Measurements from ENCODE around the gene NTNG2.

NTNG2 gene

DNA sequence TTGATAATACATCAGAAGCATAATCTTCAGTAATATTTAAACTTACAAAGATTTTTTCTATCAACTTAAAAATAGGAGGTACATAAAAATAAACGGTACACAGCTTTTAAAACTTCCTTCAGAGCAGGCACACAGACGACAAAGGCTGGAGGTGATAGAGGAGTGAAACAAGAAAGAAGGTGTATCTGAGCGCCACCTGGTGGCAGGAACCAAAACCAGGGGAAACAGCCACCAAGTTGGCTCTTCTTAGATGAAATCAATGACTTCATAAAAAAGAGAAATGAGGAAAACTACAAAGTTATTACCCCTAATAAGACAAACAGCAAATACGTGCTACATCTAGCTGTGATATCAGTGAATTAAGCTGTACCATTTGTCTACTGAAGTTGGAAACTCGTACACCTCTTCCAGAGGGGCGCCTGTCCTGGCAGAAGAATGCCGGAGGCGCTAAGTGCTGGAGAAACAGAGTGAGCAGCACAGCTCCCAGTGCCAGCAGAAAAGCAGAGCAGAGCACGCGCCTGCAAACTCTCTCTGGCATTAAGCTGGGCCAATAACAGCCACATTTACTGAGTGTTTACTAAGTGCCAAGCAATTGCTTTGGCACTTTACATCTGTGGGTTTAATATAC is 107.0 kb downstream of the NTNG2 start:
- DNase-seq, result peak; percentile 74

DNA sequence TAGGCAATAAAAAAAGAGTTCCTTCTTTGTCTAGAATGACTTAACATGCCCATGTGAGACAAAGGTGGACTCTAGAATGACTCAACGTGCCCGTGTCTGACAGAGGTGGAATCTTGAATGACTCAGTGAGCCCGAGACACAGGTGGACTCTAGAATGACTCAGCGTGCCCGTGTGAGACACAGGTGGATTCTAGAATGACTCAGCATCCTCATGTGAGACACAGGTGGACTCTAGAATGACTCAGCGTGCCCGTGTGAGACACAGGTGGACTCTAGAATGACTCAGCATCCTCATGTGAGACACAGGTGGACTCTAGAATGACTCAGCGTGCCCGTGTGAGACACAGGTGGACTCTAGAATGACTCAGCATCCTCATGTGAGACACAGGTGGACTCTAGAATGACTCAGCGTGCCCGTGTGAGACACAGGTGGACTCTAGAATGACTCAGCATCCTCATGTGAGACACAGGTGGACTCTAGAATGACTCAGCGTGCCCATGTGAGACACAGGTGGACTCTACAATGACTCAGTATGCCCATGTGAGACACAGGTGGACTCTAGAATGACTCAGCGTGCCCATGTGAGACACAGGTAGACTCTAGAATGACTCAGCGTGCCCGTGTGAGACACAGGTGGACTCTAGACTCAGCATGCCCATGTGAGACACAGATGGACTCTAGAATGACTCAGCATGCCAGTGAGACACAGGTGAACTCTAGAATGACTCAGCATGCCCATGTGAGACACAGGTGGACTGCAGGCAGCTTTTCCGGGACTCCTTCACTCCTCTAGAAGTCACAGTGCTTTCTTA is 108.1 kb downstream of the NTNG2 start:
- DNase-seq, result peak; percentile 29

DNA sequence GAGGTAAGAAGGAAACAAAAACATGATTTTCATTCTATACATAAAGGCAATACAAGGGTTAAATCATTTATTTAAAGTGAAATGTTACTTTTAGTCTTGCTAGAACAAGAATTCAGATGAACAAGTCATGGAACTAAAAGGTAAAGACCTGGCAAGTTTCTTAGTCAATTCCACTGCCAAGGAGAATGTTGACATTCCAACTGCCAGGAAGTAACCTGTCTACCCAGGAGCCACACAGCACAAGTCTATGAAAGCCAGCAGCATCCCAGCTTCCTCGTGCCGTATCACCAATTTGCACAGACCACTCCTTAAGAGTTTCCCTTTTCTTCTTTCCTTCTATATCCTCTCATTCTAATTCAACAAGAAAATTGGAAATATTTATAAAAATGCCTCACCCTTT is 113.0 kb downstream of the NTNG2 start:
- DNase-seq, result no peak

DNA sequence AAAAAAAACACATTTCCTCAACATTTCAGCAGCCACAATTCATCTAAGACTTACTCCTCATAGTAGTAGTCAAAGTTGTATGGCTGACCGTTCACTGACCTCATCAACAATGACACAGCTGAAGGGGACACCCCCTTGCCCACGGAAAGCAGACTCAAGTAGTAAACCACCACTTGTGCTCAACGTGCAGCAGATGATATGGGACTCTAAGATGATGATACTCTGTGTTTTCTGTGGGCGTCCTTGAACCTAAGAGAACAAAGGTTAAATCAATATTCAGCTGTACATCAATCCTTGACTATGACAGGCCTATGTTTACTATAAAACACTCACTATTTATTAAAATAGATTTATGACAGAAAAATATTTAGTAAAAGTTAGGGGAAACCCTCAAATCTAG is 121.3 kb downstream of the NTNG2 start:
- no peak for DNase-seq

DNA sequence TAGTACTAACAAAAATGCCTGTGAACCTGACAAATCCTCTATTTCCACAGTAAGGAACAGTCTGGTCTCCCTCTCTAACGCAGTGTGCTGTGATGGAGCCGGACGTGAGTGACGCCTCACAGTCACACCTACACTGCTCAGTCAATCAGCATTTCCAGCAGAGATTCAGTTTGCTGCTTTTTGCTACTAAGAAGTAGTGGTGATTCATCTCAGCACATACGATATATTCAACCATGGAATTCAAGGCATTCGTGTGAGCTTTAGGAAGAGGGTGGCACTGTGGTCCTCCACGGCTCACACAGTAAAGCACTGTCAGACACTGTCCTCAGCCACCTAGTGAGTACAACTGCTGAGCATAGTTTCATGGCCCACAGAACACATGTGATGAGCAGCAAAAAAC is 122.0 kb downstream of the NTNG2 start:
- DNase-seq, result no peak

DNA sequence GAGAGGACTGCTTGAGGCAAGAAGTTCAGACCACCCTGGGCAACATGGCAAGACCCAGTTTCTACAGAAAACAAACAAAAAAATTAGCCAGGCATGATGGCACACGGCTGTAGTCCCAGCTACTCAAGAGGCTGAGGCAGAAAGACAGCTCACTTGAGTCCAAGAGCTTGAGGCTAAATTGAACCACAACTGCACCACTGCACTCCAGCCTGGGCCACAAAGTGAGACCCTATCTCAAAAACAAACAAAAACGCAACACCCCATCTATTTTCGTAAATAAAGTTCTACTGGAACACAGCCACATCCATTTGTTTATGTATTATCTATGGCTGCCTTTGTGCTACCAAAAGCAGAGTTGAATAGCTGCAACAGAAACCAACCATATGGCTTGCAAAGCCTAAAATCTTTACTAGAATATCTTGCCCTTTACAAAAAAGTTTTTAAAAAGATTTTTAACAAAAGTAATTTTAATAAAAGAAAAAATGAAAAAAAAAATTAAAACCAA is 125.5 kb downstream of the NTNG2 start:
- no peak for DNase-seq

DNA sequence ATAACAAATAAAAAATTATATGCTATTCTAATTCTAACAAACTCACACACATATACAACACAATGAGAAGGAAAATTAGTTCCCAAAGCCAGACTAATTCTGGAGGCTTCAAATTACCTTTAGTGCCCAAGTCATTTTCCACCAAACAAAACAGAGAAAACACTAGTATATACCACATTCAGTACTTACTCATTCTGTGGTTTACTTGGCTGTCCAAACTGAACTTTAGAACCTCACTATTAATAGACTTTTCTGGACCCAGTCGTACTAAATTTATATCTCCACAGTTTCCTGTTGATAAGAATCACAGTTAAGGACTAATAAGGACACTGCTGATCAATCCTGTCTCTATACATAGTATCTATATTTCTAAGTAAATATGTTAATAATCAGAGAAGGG is 126.5 kb downstream of the NTNG2 start:
- DNase-seq, result no peak

DNA sequence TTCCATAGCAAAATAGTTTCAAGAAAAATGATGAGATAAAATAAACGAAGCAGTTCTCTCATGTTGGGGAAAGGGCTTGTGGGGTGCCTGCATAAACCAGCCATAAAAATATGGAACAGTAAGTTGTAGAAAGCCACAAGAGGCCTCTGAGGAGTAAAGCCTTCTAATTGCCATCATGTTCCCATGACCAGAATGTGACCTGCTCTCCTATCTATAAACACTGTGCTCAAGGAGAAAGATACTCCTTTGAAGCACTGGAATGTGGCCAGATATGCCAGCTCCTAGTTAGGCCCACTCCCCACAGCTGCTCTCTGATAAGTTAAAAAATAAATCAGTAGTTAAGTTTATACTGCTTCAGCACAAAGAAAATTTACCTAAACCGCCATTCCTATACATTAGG is 127.1 kb downstream of the NTNG2 start:
- DNase-seq, result no peak

DNA sequence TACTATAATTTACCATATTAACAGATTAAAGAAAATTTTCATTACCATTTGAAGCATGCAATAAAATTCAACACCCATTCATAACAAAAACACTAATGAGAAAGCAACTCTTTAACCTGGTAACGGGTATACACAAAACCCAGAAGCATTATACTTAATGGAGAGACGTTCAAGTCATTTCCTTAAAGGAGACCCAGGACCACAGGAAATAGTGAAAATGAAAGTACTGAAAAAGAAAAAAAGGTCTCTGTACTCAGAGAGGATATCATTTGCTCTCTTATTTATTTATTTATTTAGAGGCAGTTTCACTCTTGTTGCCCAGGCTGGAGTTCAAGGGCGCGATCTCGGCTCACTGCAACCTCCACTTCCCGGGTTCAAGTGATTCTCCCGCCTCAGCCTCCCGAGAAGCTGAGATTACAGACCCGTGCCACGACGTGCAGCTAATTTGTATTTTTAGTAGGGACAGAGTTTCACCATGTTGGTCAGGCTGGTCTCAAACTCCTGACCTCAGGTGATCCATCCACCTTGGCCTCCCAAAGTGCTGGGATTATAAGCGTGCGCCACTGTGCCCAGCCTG is 131.4 kb downstream of the NTNG2 start:
- DNase-seq, result no peak
